ENCODE data around the gene MED12L.

GRCh38 chr3:151276038-151276686 is 190.7 kb downstream of the MED12L start:
- TF ChIP-seq CTCF (conservative IDR thresholded peaks at IDR 0.05; ENCODE audit: low read length) (no peak), EZH2phosphoT487 (IDR thresholded peaks at IDR 0.05; ENCODE audit: borderline replicate concordance) (no peak)

Data from Loucy (cell line).